HepG2 (cell line): ENCODE data around the gene HS2ST1. TPM values are rescaled to one million over a fixed set of nuclear protein-coding genes. Genes with fewer than 3 reads are reported as not detected.

ENCODE experiments used
- ATAC-seq: fragments of 200-7000 bp; cut with Tn5 transposase; 3 replicates; pipeline ENCODE4 v1.9.1; 2020; ENCODE audit warnings: mild to moderate bottlenecking, moderate library complexity
- BruUV-seq: library from RNA; stranded (reverse); fragments of 400-500 nt; replicated peaks from 2 replicates; lab custom pipeline; 2021; lab: Mats Ljungman, UMichigan
- CTCF ChIA-PET: fragments of 300-600 bp; formaldehyde crosslinking; extraction: SDS; loops from one replicate; lab custom pipeline; 2021; ENCODE audit warnings: low total read pairs, inconsistent platforms, low intra/inter-chr PET ratio; lab: Yijun Ruan, JAX
- POLR2A ChIA-PET: fragments of 350-600 bp; sonication (Branson Sonifier 250); formaldehyde crosslinking; loops from one replicate; lab custom pipeline; 2020; ENCODE audit warnings: antibody characterized with exemption, inconsistent platforms; lab: Yijun Ruan, JAX
- DNase-seq: peaks from one replicate; pipeline ENCODE4 v3.0.0-alpha.2; 2015; ENCODE audit warnings: low spot score
- FAIRE-seq: peaks from 3 replicates; lab custom pipeline; 2011; peaks lifted over from hg19 to GRCh38; lab: Jason Lieb, UNC
- H2AFZ ChIP-seq: one replicate; pipeline ENCODE4 v1.6.1; 2011; ENCODE audit warnings: low read length, inconsistent platforms
- H3K27ac ChIP-seq: fragments of 300-600 bp; 3 replicates; pipeline ENCODE4 v1.8.0; 2011; ENCODE audit warnings: mixed run types, mild to moderate bottlenecking, mixed read lengths, low read length, inconsistent platforms; ENCODE audit not compliant: insufficient read depth; ENCODE audit errors: extremely low read length
- H3K27me3 ChIP-seq, 2 experiments: fragments of 200-600 bp in 1 of 2; 2 replicates in 1 of 2; 3 replicates in 1 of 2; pipeline versions ENCODE4 v1.6.0 to v1.8.0; 2011; ENCODE audit warnings: low read length in 2 of 2, mild to moderate bottlenecking in 2 of 2, moderate library complexity in 2 of 2, inconsistent platforms in 1 of 2; ENCODE audit not compliant: insufficient read depth in 2 of 2, control insufficient read depth in 1 of 2
- H3K36me3 ChIP-seq, 2 experiments: fragments of 200-600 bp in 1 of 2; replicated peaks in 1 of 2; 2 replicates in 1 of 2; 3 replicates in 1 of 2; pipeline versions ENCODE4 v1.5.1 to v1.8.0; 2011; ENCODE audit warnings: low read length in 2 of 2, inconsistent platforms in 1 of 2; ENCODE audit not compliant: insufficient read depth in 2 of 2, control insufficient read depth in 1 of 2
- H3K4me1 ChIP-seq: 2 replicates; pipeline ENCODE4 v1.5.1; 2012; ENCODE audit warnings: low read length, inconsistent platforms; ENCODE audit not compliant: insufficient read depth
- H3K4me2 ChIP-seq: 2 replicates; pipeline ENCODE4 v1.6.0; 2011; ENCODE audit warnings: low read depth, low read length, inconsistent platforms
- H3K4me3 ChIP-seq, 3 experiments: fragments of 200-600 bp in 1 of 3; sonication (generic), shearing (Covaris generic) in 1 of 3; replicated peaks in 1 of 3; 2 replicates each; pipeline ENCODE4 v1.5.1; 2011 to 2016; ENCODE audit warnings: low read length in 3 of 3, inconsistent platforms in 2 of 3, low read depth in 2 of 3, mild to moderate bottlenecking in 2 of 3, control low read depth in 1 of 3, mixed read lengths in 1 of 3; ENCODE audit not compliant: insufficient read depth in 1 of 3
- H3K79me2 ChIP-seq: one replicate; pipeline ENCODE4 v1.6.1; 2011; ENCODE audit warnings: low read length, inconsistent platforms; ENCODE audit not compliant: insufficient read depth
- H3K9ac ChIP-seq: 2 replicates; pipeline ENCODE4 v1.6.0; 2011; ENCODE audit warnings: mild to moderate bottlenecking, low read depth, low read length, inconsistent platforms; ENCODE audit not compliant: insufficient read depth
- H3K9me3 ChIP-seq: 2 replicates; pipeline ENCODE4 v1.5.1; 2012; ENCODE audit warnings: mild to moderate bottlenecking, low read length
- H4K20me1 ChIP-seq: 2 replicates; pipeline ENCODE4 v1.6.0; 2011; ENCODE audit warnings: inconsistent platforms, mild to moderate bottlenecking, low read length, moderate library complexity; ENCODE audit not compliant: insufficient read depth
- CBFB ChIP-seq: sonication (generic); formaldehyde crosslinking; IDR thresholded peaks from 2 replicates; pipeline ENCODE4 v1.4.0; 2020; ENCODE audit warnings: missing genetic modification reagents
- CC2D1A ChIP-seq: sonication (generic); formaldehyde crosslinking; IDR thresholded peaks from 2 replicates; pipeline ENCODE4 v1.8.1; 2023; ENCODE audit warnings: mild to moderate bottlenecking, missing genetic modification reagents
- CEBPB ChIP-seq: IDR thresholded peaks from 2 replicates; pipeline ENCODE4 v1.6.1; 2011; ENCODE audit warnings: low read depth, low read length, improper control_type of control experiment, borderline replicate concordance
- CEBPZ ChIP-seq: IDR thresholded peaks from 2 replicates; pipeline ENCODE4 v1.6.1; 2012; ENCODE audit warnings: low read length, improper control_type of control experiment
- CTCF ChIP-seq: sonication (generic); formaldehyde crosslinking; IDR thresholded peaks from 2 replicates; pipeline ENCODE4 v1.5.0; 2020; ENCODE audit warnings: mild to moderate bottlenecking, missing genetic modification reagents, moderate library complexity
- EP300 ChIP-seq, 3 experiments: sonication (generic) in 1 of 3; formaldehyde crosslinking in 1 of 3; IDR thresholded peaks; 2 replicates each; pipeline versions ENCODE4 v1.5.1 to v1.6.1; 2011 to 2020; ENCODE audit warnings: low read depth in 2 of 3, low read length in 2 of 3, borderline replicate concordance in 1 of 3, improper control_type of control experiment in 1 of 3, mild to moderate bottlenecking in 1 of 3, missing genetic modification reagents in 1 of 3, moderate library complexity in 1 of 3
- HNF1B ChIP-seq: sonication (generic); formaldehyde crosslinking; IDR thresholded peaks from 2 replicates; pipeline ENCODE4 v1.5.1; 2020; ENCODE audit warnings: mild to moderate bottlenecking, moderate library complexity, missing genetic modification reagents
- HNRNPLL ChIP-seq: fragments of 200-400 bp; formaldehyde crosslinking; IDR thresholded peaks from 2 replicates; pipeline ENCODE4 v1.6.1; 2017; ENCODE audit warnings: mild to moderate bottlenecking, low read depth, low read length; ENCODE audit not compliant: poor library complexity, severe bottlenecking
- JUN ChIP-seq: sonication (generic); formaldehyde crosslinking; IDR thresholded peaks from 2 replicates; pipeline ENCODE4 v1.4.0; 2020; ENCODE audit warnings: mild to moderate bottlenecking, missing genetic modification reagents
- MEF2D ChIP-seq: sonication (generic); formaldehyde crosslinking; IDR thresholded peaks from 2 replicates; pipeline ENCODE4 v1.5.1; 2020; ENCODE audit warnings: mild to moderate bottlenecking, missing genetic modification reagents
- MYC ChIP-seq: sonication (generic); formaldehyde crosslinking; IDR thresholded peaks from 2 replicates; pipeline ENCODE4 v1.9.0; 2021; ENCODE audit warnings: missing genetic modification reagents, borderline replicate concordance
- TMF1 ChIP-seq: sonication (generic); formaldehyde crosslinking; IDR thresholded peaks from 2 replicates; pipeline ENCODE4 v1.8.1; 2022; ENCODE audit warnings: low read depth, missing genetic modification reagents
- ZBTB7A ChIP-seq: sonication (generic); formaldehyde crosslinking; IDR thresholded peaks from 2 replicates; pipeline ENCODE4 v1.8.0; 2022; ENCODE audit warnings: mild to moderate bottlenecking, missing genetic modification reagents
- ZNF891 ChIP-seq: sonication (generic); formaldehyde crosslinking; IDR thresholded peaks from 2 replicates; pipeline ENCODE4 v1.5.0; 2020; ENCODE audit warnings: mild to moderate bottlenecking, missing genetic modification reagents
- ZSCAN21 ChIP-seq: sonication (generic); formaldehyde crosslinking; IDR thresholded peaks from 2 replicates; pipeline ENCODE4 v1.8.0; 2022; ENCODE audit warnings: mild to moderate bottlenecking, missing genetic modification reagents, moderate library complexity, borderline replicate concordance
- WGBS: methylation state at CpG from one replicate; pipeline ENCODE4 v1.1.6; 2017; ENCODE audit warnings: low lambda C conversion rate; 5-methylcytosine and 5-hydroxymethylcytosine counted together
- in situ Hi-C: cut with HindIII; loops from 2 replicates; pipeline ENCODE4 v1.10.0; 2017; ENCODE audit warnings: low pct_unique_long_range_greater_than_20kb; ENCODE audit not compliant: extremely low pct_ligation_motif_present
- intact Hi-C: fragments of 100-400 bp; cut with micrococcal nuclease; formaldehyde crosslinking; loops from one replicate; pipeline ENCODE4 v1.10.0; 2022; ENCODE audit not compliant: unreplicated experiment
- polyA plus RNA-seq, 8 experiments: library from polyadenylated mRNA; depleted of rRNA in 3 of 8; stranded (reverse) in 7 of 8; unstranded in 1 of 8; fragments of >200 nt; fragmentation: Illumina TruSeq in 4 of 8; extraction: Trizol in 4 of 8; gene quantifications; 2 replicates each; pipeline versions ENCODE4 v1.2.1 to v1.2.3, GENCODE V29; 2011 to 2016; ENCODE audit warnings: low read depth in 4 of 8, missing spikeins in 1 of 8, mixed read lengths in 1 of 8; ENCODE audit not compliant: insufficient read depth in 1 of 8
- total RNA-seq, 5 experiments: library from RNA; depleted of rRNA; stranded (reverse); fragments of >200 nt; fragmentation: Illumina TruSeq; extraction: Trizol; gene quantifications; 2 replicates each; pipeline ENCODE4 v1.2.3, GENCODE V29; 2016; ENCODE audit warnings: low read depth in 1 of 5
- TF ChIP-seq, protein P1 (sequence below), 2 experiments: fragments of 450-650 bp in 1 of 2; sonication (generic) in 1 of 2; formaldehyde crosslinking; IDR thresholded peaks; 2 replicates each; pipeline versions ENCODE4 v1.5.0 to v1.8.0; 2020 to 2022; ENCODE audit warnings: mild to moderate bottlenecking in 1 of 2, missing genetic modification reagents in 1 of 2

The HS2ST1 gene
- total and polyA plus RNA-seq, 2 of the 13 experiments (the other 11 are each of a cell fraction or from before 2014, with no cell fraction given), result 22.1 to 58.7 TPM

DNA sequence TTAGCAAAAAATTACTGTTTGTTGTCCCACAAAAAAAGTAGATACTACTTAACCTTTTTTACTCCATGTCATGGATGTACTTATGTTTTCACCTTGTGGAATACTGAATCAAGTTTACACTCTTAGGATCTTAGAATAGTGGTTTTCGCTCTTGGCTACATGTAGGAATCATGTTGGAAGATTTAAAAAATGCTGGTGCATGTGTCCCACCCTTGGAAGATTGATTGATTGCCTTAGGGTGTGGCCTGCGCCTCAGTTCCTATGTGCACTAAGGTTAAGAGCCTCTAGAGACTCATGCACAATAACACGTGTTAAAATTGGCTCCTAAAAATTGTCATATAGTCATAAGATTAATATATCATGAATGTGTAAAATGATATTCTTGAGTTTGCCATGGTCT, 25.0 kb downstream of the HS2ST1 start:
- H3K27me3 ChIP-seq, result no peaks in the 10 kb centered on the region
- in situ Hi-C loops, result no loop called here
- no peak overlapping the region for H3K4me3 ChIP-seq
- 0 out of 2 replicates have a peak, but pooled peaks cover 2% of the 10 kb centered on the region for H4K20me1 ChIP-seq
- WGBS, result 97% methylated on average over 3 of the region's 3 CpGs
- peaks cover 98% of the 10 kb centered on the region for H3K79me2 ChIP-seq
- POLR2A ChIA-PET, result interaction anchor here (1.2 kb wide), 1 partner anchor 25 kb away, joined by 3 read pairs; the partner anchor contains the start of genes HS2ST1 and SELENOF
- H3K36me3 ChIP-seq, result no peaks in the 10 kb centered on the region
- no peak overlapping the region for H3K4me2 ChIP-seq
- DNase-seq, result no peak
- no peak overlapping the region for H3K9ac ChIP-seq
- BruUV-seq, result no TSS peak
- no peak for ATAC-seq
- intact Hi-C loops, result no loop called here
- CTCF ChIA-PET, result no interaction called here
- H3K4me1 ChIP-seq, result peaks cover 40% of the 10 kb centered on the region
- no peak overlapping the region for H2AFZ ChIP-seq
- H3K9me3 ChIP-seq, result no peaks in the 10 kb centered on the region
- no peak for FAIRE-seq
- no peak overlapping the region for H3K27ac ChIP-seq
- TF ChIP-seq CTCF (CRISPR knock-in tag) (no peak), CEBPZ (no peak), HNF1B (CRISPR knock-in tag) (no peak), TMF1 (CRISPR knock-in tag) (no peak), EP300 (IDR thresholded peaks at IDR 0.05; ENCODE audit: low read depth in 2 of 2, low read length in 2 of 2) (no peak), EP300 (CRISPR knock-in tag; IDR thresholded peaks at IDR 0.05; ENCODE audit: borderline replicate concordance) (no peak), JUN (CRISPR knock-in tag) (no peak), ZSCAN21 (CRISPR knock-in tag) (no peak), HNRNPLL (no peak), CBFB (no peak), CC2D1A (CRISPR knock-in tag) (no peak), CEBPB (no peak), MYC (CRISPR knock-in tag) (no peak), ZNF891 (no peak), MEF2D (CRISPR knock-in tag) (no peak), ZBTB7A (CRISPR knock-in tag) (no peak)
- TF ChIP-seq, protein P1, sequence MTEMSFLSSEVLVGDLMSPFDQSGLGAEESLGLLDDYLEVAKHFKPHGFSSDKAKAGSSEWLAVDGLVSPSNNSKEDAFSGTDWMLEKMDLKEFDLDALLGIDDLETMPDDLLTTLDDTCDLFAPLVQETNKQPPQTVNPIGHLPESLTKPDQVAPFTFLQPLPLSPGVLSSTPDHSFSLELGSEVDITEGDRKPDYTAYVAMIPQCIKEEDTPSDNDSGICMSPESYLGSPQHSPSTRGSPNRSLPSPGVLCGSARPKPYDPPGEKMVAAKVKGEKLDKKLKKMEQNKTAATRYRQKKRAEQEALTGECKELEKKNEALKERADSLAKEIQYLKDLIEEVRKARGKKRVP (CRISPR knock-in tag; IDR thresholded peaks at IDR 0.05), result no peak
